NCI-H526 (cell line): ENCODE data around the gene WRAP53.
"Not testable (repeated sequence)": the region's sequence is repeated elsewhere in the genome, so short reads cannot be mapped to it uniquely, and the experiment has no call there.

Source experiments
- DNase-seq, 2 experiments: peaks; one replicate each; lab custom pipeline; 2025; lab: John Stamatoyannopoulos, UW

The WRAP53 gene

GRCh38 chr17:7687908-7688807 lies at the start of gene WRAP53:
WRAP53 (plus strand) TSS chr17:7688477; CDS start chr17:7688649, 172 bp downstream.
- DNase-seq = peak; percentile 93 to 96

- DNase-seq = no peak
Observed at GRCh38 chr17:7640783-7641182, 47.5 kb upstream of the WRAP53 start.

DNA sequence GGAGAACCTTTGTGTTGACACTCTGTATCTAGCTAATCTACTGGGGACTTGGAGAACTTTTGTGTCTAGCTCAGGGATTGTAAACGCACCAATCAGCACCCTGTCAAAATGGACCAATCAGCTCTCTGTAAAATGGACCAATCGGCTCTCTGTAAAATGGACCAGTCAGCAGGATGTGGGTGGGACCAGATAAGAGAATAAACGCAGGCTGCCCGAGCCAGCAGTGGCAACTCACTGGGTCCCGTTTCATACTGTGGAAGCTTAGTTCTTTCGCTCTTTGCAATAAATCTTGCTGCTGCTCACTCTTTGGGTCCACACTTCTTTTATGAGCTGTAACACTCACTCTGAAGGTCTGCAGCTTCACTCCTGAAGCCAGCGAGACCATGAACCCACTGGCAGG lies 46.6 kb upstream of the WRAP53 start:
- not testable (repeated sequence) for DNase-seq

DNA sequence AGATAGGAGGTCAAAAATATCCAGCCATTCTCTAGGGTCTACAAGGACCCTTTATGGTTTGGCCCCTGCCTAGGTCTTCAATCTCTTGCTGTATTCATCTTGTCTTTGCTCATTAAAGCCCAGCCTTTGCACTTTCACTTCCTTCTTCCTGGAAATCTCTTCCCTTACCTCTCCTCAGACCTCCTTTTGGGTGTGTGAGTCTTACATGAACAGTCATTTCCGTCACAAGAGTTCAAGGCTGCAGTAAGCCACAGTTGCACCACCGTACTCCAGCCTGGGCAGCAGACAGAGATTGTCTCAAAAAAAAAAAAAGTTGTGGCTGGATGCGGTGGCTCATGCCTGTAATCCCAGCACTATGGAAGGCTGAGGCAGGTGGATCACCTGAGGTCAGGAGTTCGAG lies 43.5 kb upstream of the WRAP53 start:
- no peak for DNase-seq

DNA sequence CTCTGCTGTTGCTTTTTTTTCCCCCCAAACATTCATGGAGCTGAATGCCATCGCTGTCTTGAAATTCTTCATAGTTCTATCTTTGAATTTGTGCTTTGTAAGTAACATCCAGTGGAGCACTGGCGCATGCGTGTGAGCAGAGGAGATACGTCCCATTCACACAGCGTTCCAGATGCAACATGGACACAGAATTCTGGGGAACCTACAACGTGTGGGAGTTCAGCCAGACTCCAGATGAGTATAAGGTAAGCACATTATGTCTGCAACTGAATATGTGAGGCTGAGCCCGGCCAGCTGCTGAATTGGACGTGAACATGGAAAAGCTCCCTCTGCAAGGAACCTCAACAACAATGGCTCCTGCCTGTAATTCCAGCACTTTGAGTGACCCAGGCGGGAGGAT lies 41.8 kb upstream of the WRAP53 start:
- no peak for DNase-seq

- no peak for DNase-seq
Observed at GRCh38 chr17:7647018-7647417, 41.3 kb upstream of the WRAP53 start.

DNA sequence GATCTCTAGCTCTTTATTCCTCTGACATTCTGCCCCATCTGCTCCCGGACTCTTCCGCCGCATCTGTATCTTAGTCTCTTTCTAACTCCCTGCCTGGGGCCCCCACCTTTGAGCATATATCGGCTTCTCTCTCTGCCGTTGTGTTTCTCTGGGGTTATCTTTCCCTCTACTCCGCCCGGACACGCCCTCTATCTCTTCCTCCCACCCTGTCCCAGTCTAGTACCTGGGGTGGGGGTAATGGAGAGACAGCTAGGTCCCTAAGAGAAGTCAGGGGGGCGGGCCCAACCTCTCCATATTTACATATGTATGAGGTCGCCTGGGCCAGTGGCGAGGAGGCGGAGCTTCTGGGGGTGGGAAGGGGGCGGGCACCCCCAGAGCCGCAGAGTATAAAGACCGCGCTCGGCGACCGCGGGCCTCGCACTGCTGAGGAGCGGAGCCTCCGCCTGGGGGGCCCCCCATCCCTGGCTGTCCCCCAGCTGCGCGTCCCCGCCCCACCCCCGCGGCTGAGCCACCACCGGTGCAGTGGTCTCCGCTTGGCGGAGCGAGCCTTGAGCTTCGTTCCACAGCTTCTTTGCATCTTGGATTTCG lies 37.7 kb upstream of the WRAP53 start, which contains the start of gene ATP1B2:
ATP1B2 (plus strand) TSS at position 418 of the 588 bp plus-strand sequence. CDS start 593 bp downstream, outside the sequence.
- peak; percentile 43 to 86 for DNase-seq

GRCh38 chr17:7651097-7651664 lies 37.1 kb upstream of the WRAP53 start:
- no peak for DNase-seq

GRCh38 chr17:7651665-7652387 lies 36.5 kb upstream of the WRAP53 start:
- no peak for DNase-seq

DNA sequence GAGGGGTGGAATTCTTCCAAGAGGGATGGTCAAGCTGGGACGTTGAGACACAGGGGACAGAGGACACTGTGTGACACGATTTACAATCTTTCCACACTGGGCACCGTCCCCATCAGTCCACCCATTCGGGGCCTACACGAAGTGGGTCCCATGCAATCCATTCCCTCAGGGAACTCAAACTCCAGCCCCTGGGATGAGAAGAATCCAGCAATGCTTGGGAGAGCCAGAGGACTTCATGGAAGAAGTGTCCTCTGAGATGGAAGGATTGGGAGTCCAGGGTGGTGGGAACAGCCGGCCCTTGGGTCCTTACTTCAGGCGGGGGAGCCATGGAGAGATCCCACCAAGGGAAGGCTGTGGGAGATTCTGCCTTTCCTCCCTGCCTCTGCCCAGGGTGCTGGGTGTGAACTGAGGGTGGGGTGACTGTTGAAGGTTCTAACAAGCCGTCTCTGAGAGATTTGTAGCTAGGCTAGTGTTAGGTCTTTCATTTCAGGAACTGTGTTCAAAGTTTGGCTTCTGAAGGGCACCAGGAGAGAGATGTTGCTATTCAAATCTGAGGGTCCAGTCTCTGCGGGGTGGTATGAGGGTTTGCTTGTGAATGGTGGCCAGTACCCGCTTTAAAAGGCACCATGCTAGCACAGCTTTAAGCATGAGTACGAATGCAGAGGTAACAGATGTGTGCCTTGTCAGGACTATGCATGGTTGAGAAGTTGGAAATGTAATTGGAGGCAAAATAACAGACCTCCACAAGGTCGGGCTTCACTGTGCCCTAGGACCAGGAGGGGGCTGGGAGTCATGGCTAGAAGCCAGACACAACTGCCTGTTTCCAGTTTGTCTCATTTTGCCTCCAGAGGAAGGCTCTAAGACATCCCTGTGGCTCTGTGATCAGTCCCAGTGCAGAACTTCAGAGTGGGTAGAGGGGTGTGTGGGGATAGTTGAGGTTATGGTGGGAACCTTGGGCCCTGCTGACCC lies 35.6 kb upstream of the WRAP53 start:
- DNase-seq = no peak

DNA sequence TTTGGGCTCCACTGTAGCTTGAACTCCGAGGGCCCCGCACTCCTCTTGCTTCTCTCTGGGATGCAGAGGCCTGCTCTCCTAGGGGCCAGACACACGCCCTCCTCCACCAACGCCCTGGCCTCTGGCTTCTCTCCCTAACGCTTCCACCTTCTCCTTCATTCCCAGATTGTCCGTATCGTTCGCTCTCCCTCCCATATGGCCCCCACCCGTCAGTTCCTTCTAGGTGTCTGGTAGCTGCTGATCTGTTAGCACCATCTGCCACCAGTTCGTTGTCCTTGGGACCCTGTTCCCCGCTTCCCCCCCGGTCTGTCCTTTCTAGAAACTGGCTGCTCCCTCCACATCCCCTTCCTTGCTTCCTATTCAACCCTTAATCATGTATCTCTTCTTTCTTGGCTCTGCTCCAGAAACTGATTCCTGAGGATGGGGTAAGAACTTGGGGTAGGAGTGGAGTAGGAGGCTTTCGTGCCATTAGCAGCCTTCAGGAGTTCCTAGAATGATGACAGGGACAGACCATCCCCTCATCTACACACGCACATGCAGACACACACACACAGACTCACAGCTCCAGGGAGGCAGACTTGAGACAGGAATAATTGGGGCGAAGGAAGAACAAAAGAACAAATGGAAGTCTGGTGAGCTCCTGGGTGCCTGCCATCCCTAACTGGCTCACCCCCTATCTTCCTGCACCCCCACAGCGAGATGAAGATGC lies 33.3 kb upstream of the WRAP53 start:
- no peak for DNase-seq

DNA sequence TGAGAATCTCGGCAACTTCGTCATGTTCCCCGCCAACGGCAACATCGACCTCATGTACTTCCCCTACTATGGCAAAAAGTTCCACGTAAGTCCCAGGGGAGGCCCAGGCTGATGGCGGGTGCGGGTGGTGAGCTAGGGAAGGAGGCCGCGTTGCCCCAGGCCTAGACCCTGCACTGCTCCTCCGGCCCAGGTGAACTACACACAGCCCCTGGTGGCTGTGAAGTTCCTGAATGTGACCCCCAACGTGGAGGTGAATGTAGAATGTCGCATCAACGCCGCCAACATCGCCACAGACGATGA lies 32.8 kb upstream of the WRAP53 start:
- no peak for DNase-seq

GRCh38 chr17:7656958-7657609 lies 31.2 kb upstream of the WRAP53 start:
- no peak for DNase-seq

- DNase-seq = no peak
Observed at GRCh38 chr17:7667656-7668406, 20.4 kb upstream of the WRAP53 start.

DNA sequence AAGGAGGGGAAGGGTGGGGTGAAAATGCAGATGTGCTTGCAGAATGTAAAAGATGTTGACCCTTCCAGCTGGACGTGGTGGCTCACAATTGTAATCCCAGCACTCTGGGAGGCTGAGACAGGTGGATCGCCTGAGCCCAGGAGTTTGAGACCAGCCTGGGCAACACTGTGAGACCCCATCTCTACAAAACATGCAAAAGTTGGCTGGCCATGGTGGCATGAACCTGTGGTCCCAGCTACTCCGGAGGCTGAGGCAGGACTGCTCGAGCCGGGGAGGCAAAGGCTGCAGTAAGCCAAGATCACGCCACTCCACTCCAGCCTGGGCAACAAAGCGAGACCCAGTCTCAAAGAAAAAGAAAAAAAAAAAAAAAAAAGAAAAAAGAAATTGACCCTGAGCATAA lies 19.8 kb upstream of the WRAP53 start:
- no peak for DNase-seq

GRCh38 chr17:7673239-7673638 lies 15.0 kb upstream of the WRAP53 start:
- peak in 1 of 2 experiments; percentile 33 for DNase-seq

DNA sequence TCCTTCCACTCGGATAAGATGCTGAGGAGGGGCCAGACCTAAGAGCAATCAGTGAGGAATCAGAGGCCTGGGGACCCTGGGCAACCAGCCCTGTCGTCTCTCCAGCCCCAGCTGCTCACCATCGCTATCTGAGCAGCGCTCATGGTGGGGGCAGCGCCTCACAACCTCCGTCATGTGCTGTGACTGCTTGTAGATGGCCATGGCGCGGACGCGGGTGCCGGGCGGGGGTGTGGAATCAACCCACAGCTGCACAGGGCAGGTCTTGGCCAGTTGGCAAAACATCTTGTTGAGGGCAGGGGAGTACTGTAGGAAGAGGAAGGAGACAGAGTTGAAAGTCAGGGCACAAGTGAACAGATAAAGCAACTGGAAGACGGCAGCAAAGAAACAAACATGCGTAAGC lies 13.3 kb upstream of the WRAP53 start:
- DNase-seq = no peak

DNA sequence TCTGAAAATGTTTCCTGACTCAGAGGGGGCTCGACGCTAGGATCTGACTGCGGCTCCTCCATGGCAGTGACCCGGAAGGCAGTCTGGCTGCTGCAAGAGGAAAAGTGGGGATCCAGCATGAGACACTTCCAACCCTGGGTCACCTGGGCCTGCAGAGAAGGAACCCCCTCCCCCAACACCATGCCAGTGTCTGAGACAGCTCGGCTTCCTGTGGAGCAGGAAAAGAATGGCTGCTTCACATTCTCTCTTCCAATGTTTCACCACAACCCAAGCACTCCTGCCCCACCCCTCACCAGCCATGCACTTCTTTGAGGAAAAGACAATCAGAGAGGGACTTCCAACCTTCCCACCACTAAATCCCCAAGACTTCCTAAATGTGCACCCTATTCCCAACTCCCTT lies 11.7 kb upstream of the WRAP53 start:
- no peak for DNase-seq

GRCh38 chr17:7677388-7678067 lies 10.7 kb upstream of the WRAP53 start:
- DNase-seq = no peak
